GM20000 (cell line): ENCODE results near the gene SMIM31.

Source experiments
- DNase-seq: peaks from one replicate; pipeline ENCODE4 v3.0.0; 2012; ENCODE audit warnings: low spot score
- CTCF ChIP-seq: IDR thresholded peaks from 2 replicates; pipeline ENCODE4 v1.5.1; 2012; ENCODE audit warnings: mild to moderate bottlenecking, control low read depth; ENCODE audit errors: extremely low read depth, missing control alignments

SMIM31 gene

DNA sequence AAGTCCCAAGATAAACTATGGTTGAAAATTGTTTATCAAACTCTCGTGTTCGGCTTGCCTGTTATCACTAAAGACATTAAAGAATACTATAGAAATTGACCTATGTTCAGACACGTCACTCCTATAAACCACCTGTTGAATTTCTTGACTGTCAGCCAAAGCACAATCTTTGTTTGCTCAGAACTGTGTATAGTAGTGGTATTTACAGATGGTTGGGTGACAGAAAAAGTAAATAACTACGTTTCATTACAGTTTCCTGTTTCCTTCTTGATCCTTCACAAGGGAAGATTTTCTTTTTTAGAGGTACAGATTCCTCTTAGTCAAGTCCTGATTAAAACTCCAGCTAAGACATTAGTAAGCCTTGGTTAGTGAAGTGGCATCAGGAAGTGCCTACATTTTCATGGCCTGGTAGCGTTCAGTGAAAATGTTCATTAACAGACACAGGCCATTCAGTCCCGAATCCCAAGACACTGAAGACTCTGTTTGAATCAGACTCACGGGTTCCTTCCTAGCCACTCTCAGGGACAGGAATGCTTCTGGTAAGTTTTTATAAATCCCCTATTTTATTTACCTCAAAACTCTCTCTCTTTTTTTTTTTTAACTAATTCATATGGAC lies at the start of gene SMIM31:
SMIM31 (plus strand) TSS at position 259 of the 616 bp plus-strand sequence. CDS start 16,313 bp downstream, outside the sequence.
- TF ChIP-seq CTCF: no peak
- no peak for DNase-seq

GRCh38 chr4:164706675-164707074 lies 47.3 kb upstream of the SMIM31 start:
- no peak for TF ChIP-seq CTCF
- no peak for DNase-seq

GRCh38 chr4:164716901-164717300 lies 37.0 kb upstream of the SMIM31 start:
- no peak for DNase-seq
- TF ChIP-seq CTCF: no peak

GRCh38 chr4:164718827-164719226 lies 35.1 kb upstream of the SMIM31 start:
- no peak for TF ChIP-seq CTCF
- no peak for DNase-seq

- TF ChIP-seq CTCF: no peak
- DNase-seq: no peak
These were observed 28.9 kb upstream of the SMIM31 start for GRCh38 chr4:164725066-164725465.

GRCh38 chr4:164730705-164731393 lies 23.1 kb upstream of the SMIM31 start:
- TF ChIP-seq CTCF: no peak
- no peak for DNase-seq

- peak; percentile 83 for TF ChIP-seq CTCF
- peak; percentile 60 for DNase-seq
These were observed 22.0 kb upstream of the SMIM31 start for GRCh38 chr4:164731827-164732474.
